GM12878 (cell line): Measurements from ENCODE around the gene CRYBB2. TPM values are rescaled to one million over a fixed set of nuclear protein-coding genes. Genes with fewer than 3 reads are reported as not detected.

ENCODE experiments used
- ATAC-seq: fragments of 200-7000 bp; cut with Tn5 transposase; 3 replicates; pipeline ENCODE4 v1.9.1; 2020; ENCODE audit warnings: mild to moderate bottlenecking, moderate library complexity
- BruUV-seq: library from RNA; stranded (reverse); fragments of 400-500 nt; replicated peaks from 2 replicates; lab custom pipeline; 2021; lab: Mats Ljungman, UMichigan
- CTCF ChIA-PET: fragments of 300-600 bp; sonication (Branson Sonifier 250); formaldehyde crosslinking; extraction: SDS; loops from one replicate; lab custom pipeline; 2021; ENCODE audit warnings: inconsistent platforms; lab: Yijun Ruan, JAX
- POLR2A ChIA-PET: fragments of 350-600 bp; formaldehyde crosslinking; extraction: SDS; loops from one replicate; lab custom pipeline; 2021; ENCODE audit warnings: inconsistent platforms; lab: Charles Lee
- RAD21 ChIA-PET: fragments of 300-600 bp; sonication (Branson Sonifier 250); formaldehyde crosslinking; loops from one replicate; lab custom pipeline; 2023; ENCODE audit warnings: antibody characterized with exemption; ENCODE audit not compliant: unreplicated experiment; lab: Charles Lee
- SMC1A ChIA-PET: fragments of 300-600 bp; sonication (Branson Sonifier 250); formaldehyde crosslinking; loops from one replicate; lab custom pipeline; 2023; ENCODE audit not compliant: unreplicated experiment, uncharacterized antibody; lab: Charles Lee
- DNase-seq: peaks from one replicate; pipeline ENCODE4 v3.0.0-alpha.2; 2011; ENCODE audit warnings: low read depth, low spot score
- FAIRE-seq: peaks from 3 replicates; lab custom pipeline; 2011; peaks lifted over from hg19 to GRCh38; lab: Jason Lieb, UNC
- H2AFZ ChIP-seq: 2 replicates; pipeline ENCODE4 v1.6.0; 2011; ENCODE audit warnings: low read depth, low read length, control low read depth; ENCODE audit not compliant: control insufficient read depth
- H3K27ac ChIP-seq: 2 replicates; pipeline ENCODE4 v1.5.1; 2011; ENCODE audit warnings: control low read depth; ENCODE audit not compliant: control insufficient read depth, insufficient read depth
- H3K27me3 ChIP-seq, 2 experiments: replicated peaks in 1 of 2; 2 replicates each; pipeline versions ENCODE4 v1.6.0 to v1.6.1; 2011; ENCODE audit warnings: low read length in 1 of 2; ENCODE audit not compliant: control insufficient read depth in 2 of 2, insufficient read depth in 2 of 2
- H3K36me3 ChIP-seq, 2 experiments: 2 replicates each; pipeline ENCODE4 v1.5.1; 2011; ENCODE audit warnings: low read length in 1 of 2; ENCODE audit not compliant: control insufficient read depth in 2 of 2, insufficient read depth in 2 of 2
- H3K4me1 ChIP-seq: 2 replicates; pipeline ENCODE4 v1.6.1; 2011; ENCODE audit warnings: mild to moderate bottlenecking, low read length, moderate library complexity, mixed read lengths; ENCODE audit not compliant: control insufficient read depth, insufficient read depth
- H3K4me2 ChIP-seq: 2 replicates; pipeline ENCODE4 v1.6.0; 2011; ENCODE audit warnings: control low read depth; ENCODE audit not compliant: control insufficient read depth, insufficient read depth
- H3K4me3 ChIP-seq: fragments of 200-600 bp; sonication (generic); 2 replicates; pipeline ENCODE4 v1.5.1; 2016
- H3K79me2 ChIP-seq: 2 replicates; pipeline ENCODE4 v1.6.0; 2011; ENCODE audit warnings: low read length; ENCODE audit not compliant: control insufficient read depth, insufficient read depth
- H3K9ac ChIP-seq: 2 replicates; pipeline ENCODE4 v1.8.0; 2011; ENCODE audit warnings: low read length, control low read depth, mixed read lengths; ENCODE audit not compliant: control insufficient read depth, insufficient read depth
- H3K9me3 ChIP-seq: replicated peaks from 3 replicates; pipeline ENCODE4 v1.5.1; 2011; ENCODE audit warnings: mild to moderate bottlenecking, low read length; ENCODE audit not compliant: control insufficient read depth, insufficient read depth
- H4K20me1 ChIP-seq: 2 replicates; pipeline ENCODE4 v1.6.0; 2011; ENCODE audit not compliant: control insufficient read depth, insufficient read depth
- ATF2 ChIP-seq: IDR thresholded peaks from 2 replicates; pipeline ENCODE4 v1.6.1; 2012; ENCODE audit warnings: low read length, inconsistent platforms
- ATF7 ChIP-seq: fragments of 450-650 bp; IDR thresholded peaks from 2 replicates; pipeline ENCODE4 v1.6.1; 2016; ENCODE audit warnings: low read depth, mild to moderate bottlenecking
- BCL11A ChIP-seq: IDR thresholded peaks from 2 replicates; pipeline ENCODE4 v1.6.1; 2011; ENCODE audit warnings: low read depth, low read length
- CBX5 ChIP-seq: sonication (generic); IDR thresholded peaks from 2 replicates; pipeline ENCODE4 v1.6.1; 2016; ENCODE audit warnings: low read depth, moderate library complexity, mild to moderate bottlenecking, inconsistent platforms
- E4F1 ChIP-seq: fragments of 450-650 bp; IDR thresholded peaks from 2 replicates; pipeline ENCODE4 v1.6.1; 2018; ENCODE audit warnings: borderline replicate concordance, mild to moderate bottlenecking; ENCODE audit not compliant: partially characterized antibody
- EED ChIP-seq: sonication (generic); IDR thresholded peaks from 2 replicates; pipeline ENCODE4 v1.6.1; 2016; ENCODE audit warnings: antibody characterized with exemption, low read depth
- HCFC1 ChIP-seq: fragments of 150-350 bp; IDR thresholded peaks from 2 replicates; pipeline ENCODE4 v1.6.1; 2014; ENCODE audit warnings: low read length
- IRF4 ChIP-seq: IDR thresholded peaks from 2 replicates; pipeline ENCODE4 v1.6.1; 2011; ENCODE audit warnings: low read depth, low read length
- LARP7 ChIP-seq: fragments of 450-650 bp; IDR thresholded peaks from 2 replicates; pipeline ENCODE4 v1.6.1; 2017; ENCODE audit warnings: mild to moderate bottlenecking
- MLLT1 ChIP-seq: fragments of 450-650 bp; IDR thresholded peaks from 2 replicates; pipeline ENCODE4 v1.6.1; 2016; ENCODE audit warnings: mild to moderate bottlenecking
- SMAD1 ChIP-seq: fragments of 450-650 bp; IDR thresholded peaks from 2 replicates; pipeline ENCODE4 v1.6.1; 2018; ENCODE audit warnings: mild to moderate bottlenecking, low read depth; ENCODE audit not compliant: partially characterized antibody
- WRNIP1 ChIP-seq: IDR thresholded peaks from 2 replicates; pipeline ENCODE4 v1.6.1; 2011; ENCODE audit warnings: low read depth, low read length, improper control_type of control experiment, borderline replicate concordance
- YY1 ChIP-seq: IDR thresholded peaks from 2 replicates; pipeline ENCODE4 v1.6.1; 2011; ENCODE audit warnings: low read depth, mild to moderate bottlenecking, low read length
- WGBS: methylation state at CpG from one replicate; pipeline ENCODE4 v1.1.6; 2016; ENCODE audit warnings: low lambda C conversion rate; ENCODE audit not compliant: insufficient replicate concordance, insufficient coverage; ENCODE audit errors: missing lambda C conversion rate; 5-methylcytosine and 5-hydroxymethylcytosine counted together
- in situ Hi-C: fragments of 300-500 bp; cut with MboI; formaldehyde crosslinking; loops from 9 replicates; pipeline ENCODE4 v1.14.3; 2018; ENCODE audit warnings: mixed read lengths
- intact Hi-C: fragments of 100-400 bp; cut with micrococcal nuclease; formaldehyde crosslinking; loops from one replicate; pipeline ENCODE4 v1.14.2; 2022; ENCODE audit not compliant: unreplicated experiment
- polyA plus RNA-seq, 11 experiments: library from polyadenylated mRNA; depleted of rRNA in 4 of 11; unstranded in 6 of 11; stranded (reverse) in 5 of 11; fragments of >200 nt; fragmentation: Nextera tagmentation in 4 of 11; fragmentation: Illumina TruSeq in 1 of 11; extraction: Ambion mirVana in 4 of 11; extraction: Trizol in 1 of 11; gene quantifications; 1 replicate in 1 of 11; 2 replicates in 10 of 11; pipeline versions ENCODE4 v1.2.1 to v1.2.3, GENCODE V29; 2011 to 2016; ENCODE audit warnings: inconsistent platforms in 2 of 11, missing spikeins in 2 of 11, low read depth in 1 of 11
- total RNA-seq, 4 experiments: library from RNA; depleted of rRNA in 3 of 4; stranded (reverse); fragments of >200 nt in 3 of 4; fragmentation: Illumina TruSeq in 1 of 4; extraction: Trizol in 1 of 4; gene quantifications; 2 replicates each; pipeline versions ENCODE4 v1.2.1 to v1.2.3, GENCODE V29; 2013 to 2021

The CRYBB2 gene
- total and polyA plus RNA-seq, 10 of the 15 experiments (the other 5 are each of a cell fraction or from before 2014, with no cell fraction given), result not detected

GRCh38 chr22:25172153-25172552, 47.3 kb upstream of the CRYBB2 start (continued):
- TF ChIP-seq MLLT1 (no peak), CBX5 (no peak), SMAD1 (no peak), ATF2 (no peak), HCFC1 (no peak)
- TF ChIP-seq, all 136 proteins: peak for 3

- Histone ChIP-seq H3K27me3 (no peaks in the 10 kb centered on the region; a peak in 1 of 4 replicates), H3K79me2 (no peaks in the 10 kb centered on the region), H3K4me3 (no peak overlapping the region), H3K9me3 (no peaks in the 10 kb centered on the region; the same call in 2 of the 3 replicates), H2AFZ (no peak overlapping the region), H3K4me1 (no peaks in the 10 kb centered on the region), H3K9ac (no peak overlapping the region), H3K4me2 (no peak overlapping the region), H3K27ac (no peak overlapping the region), H3K36me3 (no peaks in the 10 kb centered on the region), H4K20me1 (no peaks in the 10 kb centered on the region)
- no peak for DNase-seq
- intact Hi-C loops (loop anchor here (5.0 kb wide), 1 partner anchor 42 kb away; no protein-coding TSS in a partner anchor), in situ Hi-C loops (loop anchor here (5.0 kb wide), 1 partner anchor 92 kb away; no protein-coding TSS in a partner anchor)
- POLR2A ChIA-PET, result no interaction called here
- FAIRE-seq, result no peak
- RAD21 ChIA-PET, result interaction anchor here (0.6 to 5.2 kb wide), 2 partner anchors 9 to 93 kb away, joined by 3 to 35 read pairs; no protein-coding TSS in a partner anchor
- no peak for ATAC-seq
- CTCF ChIA-PET, result interaction anchor here (2.0 to 10.9 kb wide), 3 partner anchors 63 to 118 kb away, joined by 4 to 160 read pairs (median 30); no protein-coding TSS in a partner anchor
- SMC1A ChIA-PET, result no interaction called here
- TF ChIP-seq YY1 (no peak), WRNIP1 (no peak), EED (no peak), E4F1 (no peak), LARP7 (no peak), ATF7 (no peak), BCL11A (no peak), IRF4 (no peak)
- WGBS, result 9% methylated on average over 13 of the region's 13 CpGs
- no TSS peak for BruUV-seq
Observed at GRCh38 chr22:25174156-25174887, 45.1 kb upstream of the CRYBB2 start.
